Common myeloid progenitor, CD34-positive (primary cell): ENCODE results near the gene AKT3.

Experiments used
- CTCF ChIA-PET: fragments of 350-600 bp; sonication (Branson Sonifier 250); formaldehyde crosslinking; loops from one replicate; lab custom pipeline; 2021; ENCODE audit warnings: antibody characterized with exemption; lab: Charles Lee
- POLR2A ChIA-PET: fragments of 350-600 bp; sonication (Branson Sonifier 250); formaldehyde crosslinking; loops from one replicate; lab custom pipeline; 2021; ENCODE audit warnings: antibody characterized with exemption; lab: Charles Lee
- DNase-seq, 3 donors: peaks; one replicate each; pipeline versions ENCODE4 v3.0.0 to v3.0.0-alpha.2; 2013
- H3K27ac ChIP-seq, 2 experiments: 1 replicate in 1 of 2; 2 replicates in 1 of 2; pipeline ENCODE4 v1.7.0; 2013; ENCODE audit warnings: inconsistent platforms in 2 of 2, low read length in 2 of 2, mild to moderate bottlenecking in 2 of 2, low read depth in 1 of 2, moderate library complexity in 1 of 2; ENCODE audit not compliant: severe bottlenecking in 2 of 2, insufficient read depth in 1 of 2, poor library complexity in 1 of 2
- H3K27me3 ChIP-seq, 5 experiments: replicated peaks in 2 of 5; 1 replicate in 3 of 5; 2 replicates in 2 of 5; pipeline versions ENCODE4 v1.6.1 to v1.7.0; 2013; ENCODE audit warnings: low read length in 4 of 5, mild to moderate bottlenecking in 2 of 5, moderate library complexity in 2 of 5, inconsistent platforms in 1 of 5; ENCODE audit not compliant: insufficient read depth in 5 of 5, control insufficient read depth in 4 of 5
- H3K36me3 ChIP-seq, 4 experiments: 1 replicate in 2 of 4; 2 replicates in 2 of 4; pipeline versions ENCODE4 v1.6.1 to v1.7.0; 2013; ENCODE audit warnings: low read length in 3 of 4, control low read depth in 1 of 4, mild to moderate bottlenecking in 1 of 4; ENCODE audit not compliant: control insufficient read depth in 4 of 4, insufficient read depth in 4 of 4
- H3K4me1 ChIP-seq, 4 experiments: 1 replicate in 3 of 4; 2 replicates in 1 of 4; pipeline versions ENCODE4 v1.6.1 to v1.7.1; 2013; ENCODE audit warnings: low read length in 3 of 4, mild to moderate bottlenecking in 3 of 4, control low read depth in 1 of 4, inconsistent platforms in 1 of 4, moderate library complexity in 1 of 4; ENCODE audit not compliant: control insufficient read depth in 4 of 4, insufficient read depth in 4 of 4; ENCODE audit errors: control extremely low read depth in 1 of 4
- H3K4me3 ChIP-seq, 7 experiments: 1 replicate in 4 of 7; 2 replicates in 3 of 7; pipeline versions ENCODE4 v1.5.1 to v1.7.0; 2013; ENCODE audit warnings: mild to moderate bottlenecking in 7 of 7, low read length in 6 of 7, moderate library complexity in 6 of 7, inconsistent platforms in 2 of 7, low read depth in 2 of 7, control low read depth in 1 of 7; ENCODE audit not compliant: insufficient read depth in 4 of 7, control insufficient read depth in 1 of 7; ENCODE audit errors: extremely low read depth in 1 of 7
- H3K9me3 ChIP-seq, 5 experiments: 1 replicate in 4 of 5; 2 replicates in 1 of 5; pipeline versions ENCODE4 v1.6.1 to v1.7.1; 2013; ENCODE audit warnings: low read length in 4 of 5, mild to moderate bottlenecking in 2 of 5, inconsistent platforms in 1 of 5, low read depth in 1 of 5, moderate library complexity in 1 of 5; ENCODE audit not compliant: control insufficient read depth in 4 of 5, insufficient read depth in 2 of 5; ENCODE audit errors: control extremely low read depth in 1 of 5
- WGBS: methylation state at CpG from one replicate; pipeline ENCODE4 v1.1.5; 2013; ENCODE audit not compliant: insufficient coverage; 5-methylcytosine and 5-hydroxymethylcytosine counted together

Gene AKT3

DNA sequence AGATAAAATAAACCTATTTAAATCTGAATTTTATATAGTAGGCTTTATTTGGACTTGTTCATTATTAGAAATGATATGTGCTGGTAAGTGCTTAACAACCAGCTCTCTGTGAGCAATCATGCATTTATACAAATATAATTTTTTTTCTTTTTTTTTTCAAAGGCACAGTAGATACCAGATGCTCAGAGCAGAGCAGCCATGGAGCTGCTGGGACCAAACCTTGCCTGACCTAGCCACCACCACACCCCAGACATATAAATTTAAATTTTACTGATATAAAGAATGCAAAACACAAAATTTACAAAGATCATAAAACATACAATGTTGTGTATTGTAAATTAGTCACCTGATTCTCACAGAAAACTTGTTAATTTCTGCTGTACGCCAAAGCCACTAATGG, 303.6 kb downstream of the AKT3 start:
- DNase-seq = no peak
- Histone ChIP-seq H3K9me3 (no peaks in the 10 kb centered on the region), H3K4me3 (no peak overlapping the region), H3K4me1 (peaks cover 0 to 2% (median 0%) of the 10 kb centered on the region in 4 experiments), H3K27ac (no peak overlapping the region), H3K27me3 (no peaks in the 10 kb centered on the region), H3K36me3 (peaks cover 0 to 14% (median 3%) of the 10 kb centered on the region in 4 experiments)
- ChIA-PET POLR2A (no interaction called here), CTCF (no interaction called here)
- WGBS = no CpG with 5 or more reads among the region's 1 CpG

DNA sequence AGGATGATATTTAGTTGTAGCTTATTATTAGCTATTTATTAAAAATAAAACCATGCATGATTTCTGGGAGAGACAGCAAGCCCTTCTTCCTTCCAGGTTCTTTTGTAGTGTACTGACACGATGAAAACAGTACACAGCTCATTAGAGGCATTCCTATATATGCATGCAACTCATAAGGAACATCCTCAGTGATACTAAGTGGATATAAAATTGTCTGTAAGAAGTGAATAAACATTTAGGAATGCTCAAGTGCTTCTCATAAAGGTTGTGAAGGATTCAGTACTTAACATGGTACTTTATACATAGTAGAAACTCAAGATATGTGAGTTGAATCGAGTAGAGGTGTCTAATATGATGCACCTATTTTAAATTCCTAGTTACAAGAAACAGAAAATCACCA, 306.5 kb downstream of the AKT3 start:
- H3K4me1 ChIP-seq = no peaks in the 10 kb centered on the region
- H3K36me3 ChIP-seq = peaks cover 0 to 17% (median 3%) of the 10 kb centered on the region in 4 experiments
- ChIA-PET POLR2A (no interaction called here), CTCF (interaction anchor here (1.0 kb wide), 1 partner anchor 13 kb away, joined by 3 read pairs; no protein-coding TSS in a partner anchor)
- H3K4me3 ChIP-seq = no peak overlapping the region
- no CpG with 5 or more reads among the region's 2 CpGs for WGBS
- DNase-seq = no peak
- H3K9me3 ChIP-seq = peaks cover 0 to 3% (median 0%) of the 10 kb centered on the region in 5 experiments
- H3K27me3 ChIP-seq = no peaks in the 10 kb centered on the region
- no peak overlapping the region for H3K27ac ChIP-seq

GRCh38 chr1:243542739-243543415, 307.2 kb downstream of the AKT3 start:
- Histone ChIP-seq H3K27ac (no peak overlapping the region), H3K27me3 (no peaks in the 10 kb centered on the region), H3K4me3 (no peak overlapping the region), H3K36me3 (peaks cover 0 to 16% (median 3%) of the 10 kb centered on the region in 4 experiments), H3K9me3 (peaks cover 0 to 3% (median 0%) of the 10 kb centered on the region in 5 experiments), H3K4me1 (no peaks in the 10 kb centered on the region)
- ChIA-PET CTCF (interaction anchor here (1.0 kb wide), 1 partner anchor 12 kb away, joined by 3 read pairs; no protein-coding TSS in a partner anchor), POLR2A (no interaction called here)
- DNase-seq = no peak
- 95% methylated on average over 6 of the region's 7 CpGs for WGBS

DNA sequence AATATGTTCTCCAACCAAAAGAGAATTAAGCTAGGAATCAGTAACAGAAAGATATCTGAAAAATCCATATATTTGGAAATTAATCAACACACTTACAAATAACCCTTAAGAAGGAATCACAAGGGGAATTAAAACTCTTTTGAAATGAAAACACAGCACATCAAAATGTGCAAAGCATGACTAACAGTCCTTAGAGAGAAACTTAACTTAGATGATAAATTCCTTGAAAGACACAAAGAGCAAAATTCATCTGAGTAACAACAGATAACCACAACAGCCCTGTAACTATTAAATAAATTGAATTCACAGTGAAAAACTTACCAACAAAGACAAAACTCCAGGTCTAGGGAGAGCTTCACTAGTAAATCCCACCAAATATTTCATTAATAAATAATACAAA, 310.4 kb downstream of the AKT3 start:
- Histone ChIP-seq H3K4me1 (no peaks in the 10 kb centered on the region), H3K36me3 (peaks cover 0 to 16% (median 6%) of the 10 kb centered on the region in 4 experiments), H3K27ac (no peak overlapping the region), H3K4me3 (no peak overlapping the region), H3K27me3 (no peaks in the 10 kb centered on the region), H3K9me3 (peaks cover 0 to 3% (median 0%) of the 10 kb centered on the region in 5 experiments)
- DNase-seq = no peak
- CTCF ChIA-PET = no interaction called here
- POLR2A ChIA-PET = no interaction called here

- ChIA-PET CTCF (no interaction called here), POLR2A (no interaction called here)
- Histone ChIP-seq H3K4me3 (no peak overlapping the region), H3K9me3 (peaks cover 0 to 3% (median 0%) of the 10 kb centered on the region in 5 experiments), H3K36me3 (peaks cover 0 to 17% (median 1%) of the 10 kb centered on the region in 4 experiments), H3K4me1 (no peaks in the 10 kb centered on the region), H3K27me3 (no peaks in the 10 kb centered on the region), H3K27ac (no peak overlapping the region)
- WGBS = 100% methylated on average over 1 of the region's 1 CpG
- DNase-seq = no peak
Observed at GRCh38 chr1:243535014-243535413, 315.0 kb downstream of the AKT3 start.

DNA sequence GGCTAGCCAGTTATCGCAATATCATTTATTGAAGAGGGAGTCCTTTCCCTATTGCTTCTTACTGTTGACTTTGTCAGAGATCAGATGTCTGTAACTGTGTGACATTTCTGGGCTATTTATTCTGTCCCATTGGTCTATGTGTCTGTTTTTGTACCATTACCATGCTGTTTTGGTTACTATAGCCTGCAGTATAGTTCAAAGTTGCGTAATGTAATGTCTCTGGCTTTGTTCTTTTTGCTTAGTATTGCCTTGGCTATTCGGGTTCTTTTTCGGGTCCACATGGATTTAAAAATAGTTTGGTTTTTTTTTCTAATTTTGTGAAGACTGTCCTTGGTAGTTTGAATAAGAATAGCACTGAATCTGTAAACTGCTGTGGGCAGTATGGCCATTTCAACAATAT, 320.5 kb downstream of the AKT3 start:
- Histone ChIP-seq H3K4me1 (no peaks in the 10 kb centered on the region), H3K36me3 (peaks cover 0 to 7% (median 0%) of the 10 kb centered on the region in 4 experiments), H3K27me3 (no peaks in the 10 kb centered on the region), H3K27ac (no peak overlapping the region), H3K4me3 (no peak overlapping the region), H3K9me3 (peaks cover 0 to 3% (median 0%) of the 10 kb centered on the region in 5 experiments)
- ChIA-PET POLR2A (no interaction called here), CTCF (no interaction called here)
- 96% methylated on average over 4 of the region's 4 CpGs for WGBS
- DNase-seq = no peak

DNA sequence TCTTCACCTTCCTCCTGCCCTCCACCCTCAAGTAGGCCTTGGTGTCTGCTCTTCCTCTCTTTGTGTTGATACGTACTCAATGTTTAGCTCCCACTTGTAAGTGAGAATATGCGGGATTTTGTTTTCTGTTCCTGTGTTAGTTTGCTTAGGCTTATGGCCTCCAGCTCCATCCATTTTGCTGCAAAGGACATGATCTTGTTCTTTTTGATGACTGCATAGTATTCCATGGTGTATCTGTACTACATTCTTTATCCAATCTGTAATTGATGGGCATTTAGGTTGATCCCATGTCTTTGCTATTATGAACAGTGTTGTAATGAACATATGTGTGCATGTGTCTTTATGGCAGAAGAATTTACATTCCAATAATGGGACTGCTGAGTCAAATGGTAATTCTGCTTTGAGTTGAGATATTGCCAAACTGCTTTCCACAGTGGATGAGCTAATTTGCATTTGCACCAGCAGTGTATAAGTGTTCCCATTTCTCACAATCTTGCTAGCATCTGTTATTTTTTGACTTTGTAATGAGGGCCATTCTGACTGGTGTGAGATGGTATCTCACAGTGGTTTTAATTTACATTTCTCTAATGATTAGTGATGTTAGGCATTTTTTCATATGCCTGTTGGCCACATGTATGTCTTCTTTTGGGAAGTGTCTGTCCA, 321.5 kb downstream of the AKT3 start:
- no peak overlapping the region for H3K4me3 ChIP-seq
- H3K9me3 ChIP-seq = peaks cover 0 to 3% (median 0%) of the 10 kb centered on the region in 5 experiments
- WGBS = no CpG with 5 or more reads among the region's 2 CpGs
- no peaks in the 10 kb centered on the region for H3K27me3 ChIP-seq
- H3K27ac ChIP-seq = no peak overlapping the region
- no peak for DNase-seq
- CTCF ChIA-PET = interaction anchor here (1.0 to 1.3 kb wide), 2 partner anchors 22 to 34 kb away, joined by 3 to 5 read pairs; no protein-coding TSS in a partner anchor
- peaks cover 0 to 10% (median 0%) of the 10 kb centered on the region in 4 experiments for H3K36me3 ChIP-seq
- no peaks in the 10 kb centered on the region for H3K4me1 ChIP-seq
- POLR2A ChIA-PET = no interaction called here
